Thymus (tissue), 11 donors: ENCODE results near the gene CENPO. TPM values are rescaled to one million over a fixed set of nuclear protein-coding genes. Genes with fewer than 3 reads are reported as not detected.

Source experiments
- DNase-seq, 9 donors: peaks; one replicate each; pipeline ENCODE4 v3.0.0-alpha.2; 2013; ENCODE audit warnings: low spot score in 9 of 9, low read depth in 6 of 9, missing footprints in 1 of 9
- H3K27ac ChIP-seq, 2 donors: one replicate each; pipeline ENCODE4 v1.5.1; 2013; ENCODE audit warnings: control low read depth in 1 of 2, low read depth in 1 of 2, low read length in 1 of 2, mild to moderate bottlenecking in 1 of 2, moderate library complexity in 1 of 2
- H3K27me3 ChIP-seq, 2 donors: one replicate each; pipeline ENCODE4 v1.5.1; 2013; ENCODE audit warnings: low read length in 1 of 2; ENCODE audit not compliant: control insufficient read depth in 2 of 2, insufficient read depth in 1 of 2
- H3K36me3 ChIP-seq, 2 donors: one replicate each; pipeline ENCODE4 v1.5.1; 2013; ENCODE audit warnings: low read length in 1 of 2, mild to moderate bottlenecking in 1 of 2, moderate library complexity in 1 of 2; ENCODE audit not compliant: control insufficient read depth in 2 of 2, insufficient read depth in 2 of 2
- H3K4me1 ChIP-seq, 2 donors: one replicate each; pipeline ENCODE4 v1.5.1; 2013; ENCODE audit warnings: low read length in 2 of 2; ENCODE audit not compliant: control insufficient read depth in 2 of 2, insufficient read depth in 2 of 2
- H3K4me3 ChIP-seq, 2 donors: one replicate each; pipeline ENCODE4 v1.5.1; 2013; ENCODE audit warnings: low read length in 2 of 2, control low read depth in 1 of 2, mild to moderate bottlenecking in 1 of 2
- H3K9me3 ChIP-seq, 2 donors: one replicate each; pipeline ENCODE4 v1.5.1; 2013; ENCODE audit warnings: low read length in 1 of 2, mild to moderate bottlenecking in 1 of 2; ENCODE audit not compliant: control insufficient read depth in 2 of 2, insufficient read depth in 1 of 2
- WGBS: extraction: QIAGEN DNeasy Blood & Tissue Kit; methylation state at CpG from one replicate; pipeline ENCODE4 v1.1.7; 2013; 5-methylcytosine and 5-hydroxymethylcytosine counted together
- polyA plus RNA-seq: library from polyadenylated mRNA; stranded (reverse); fragments of 200-250 nt; gene quantifications from one replicate; pipeline ENCODE4 v1.2.3, GENCODE V29; 2013
- total RNA-seq: library from RNA; stranded (reverse); fragments of 120-200 nt; gene quantifications from one replicate; pipeline ENCODE4 v1.2.4, GENCODE V29; 2013
- donor health status: healthy.

Gene CENPO
- total and polyA plus RNA-seq, 2 donors = 2.5 to 15.1 TPM

- DNase-seq = no peak
- no peak overlapping the region for H3K4me3 ChIP-seq
- no peak overlapping the region for H3K27ac ChIP-seq
- no peaks in the 10 kb centered on the region for H3K9me3 ChIP-seq
- WGBS = 96% methylated on average over 3 of the region's 3 CpGs
- H3K36me3 ChIP-seq = peaks cover 3 to 6% of the 10 kb centered on the region in 2 donors
- no peaks in the 10 kb centered on the region for H3K4me1 ChIP-seq
- no peaks in the 10 kb centered on the region for H3K27me3 ChIP-seq
Measured at GRCh38 chr2:24774373-24774772, 18.9 kb upstream of the CENPO start.

GRCh38 chr2:24779116-24779515 lies 14.1 kb upstream of the CENPO start:
- no peak for DNase-seq
- Histone ChIP-seq H3K9me3 (no peaks in the 10 kb centered on the region), H3K4me1 (no peaks in the 10 kb centered on the region), H3K36me3 (no peaks in the 10 kb centered on the region), H3K27ac (no peak overlapping the region), H3K4me3 (no peak overlapping the region), H3K27me3 (no peaks in the 10 kb centered on the region)
- WGBS = 35% methylated on average over 2 of the region's 2 CpGs

GRCh38 chr2:24783641-24784040 lies 9.6 kb upstream of the CENPO start:
- Histone ChIP-seq H3K27me3 (no peaks in the 10 kb centered on the region), H3K4me3 (no peak overlapping the region), H3K4me1 (no peaks in the 10 kb centered on the region), H3K9me3 (no peaks in the 10 kb centered on the region), H3K36me3 (no peaks in the 10 kb centered on the region), H3K27ac (no peak overlapping the region)
- 97% methylated on average over 3 of the region's 3 CpGs for WGBS
- no peak for DNase-seq

- Histone ChIP-seq H3K4me3 (no peak overlapping the region), H3K4me1 (no peaks in the 10 kb centered on the region), H3K36me3 (peaks cover 0 to 3% of the 10 kb centered on the region in 2 donors), H3K27me3 (no peaks in the 10 kb centered on the region), H3K27ac (no peak overlapping the region), H3K9me3 (no peaks in the 10 kb centered on the region)
- WGBS = 81% methylated on average over 6 of the region's 6 CpGs
- DNase-seq = peak in 1 of 9 donors; percentile 9
Measured at GRCh38 chr2:24785671-24786321, 7.4 kb upstream of the CENPO start.

- Histone ChIP-seq H3K36me3 (peaks cover 0 to 3% of the 10 kb centered on the region in 2 donors), H3K4me1 (peaks cover 2 to 9% of the 10 kb centered on the region in 2 donors), H3K27ac (no peak overlapping the region), H3K9me3 (no peaks in the 10 kb centered on the region), H3K27me3 (no peaks in the 10 kb centered on the region), H3K4me3 (no peak overlapping the region)
- no peak for DNase-seq
- WGBS = 97% methylated on average over 2 of the region's 2 CpGs
Measured at GRCh38 chr2:24787532-24787931, 5.7 kb upstream of the CENPO start.

- 83% methylated on average over 3 of the region's 3 CpGs for WGBS
- Histone ChIP-seq H3K4me1 (peaks cover 5 to 15% of the 10 kb centered on the region in 2 donors), H3K27me3 (no peaks in the 10 kb centered on the region), H3K9me3 (peaks cover 0 to 2% of the 10 kb centered on the region in 2 donors), H3K36me3 (peaks cover 0 to 3% of the 10 kb centered on the region in 2 donors), H3K27ac (no peak overlapping the region), H3K4me3 (no peak overlapping the region)
- DNase-seq = no peak
Measured at GRCh38 chr2:24788816-24789215, 4.4 kb upstream of the CENPO start.

- WGBS = 96% methylated on average over 5 of the region's 5 CpGs
- no peak for DNase-seq
- H3K9me3 ChIP-seq = peaks cover 0 to 2% of the 10 kb centered on the region in 2 donors
- peaks cover 5 to 16% of the 10 kb centered on the region in 2 donors for H3K36me3 ChIP-seq
- peak overlapping the region in 1 of 2 donors; percentile 5 for H3K27ac ChIP-seq
- H3K4me1 ChIP-seq = peaks cover 9 to 19% of the 10 kb centered on the region in 2 donors
- H3K4me3 ChIP-seq = no peak overlapping the region
- H3K27me3 ChIP-seq = no peaks in the 10 kb centered on the region
Measured at GRCh38 chr2:24791452-24791851, 1.8 kb upstream of the CENPO start.

GRCh38 chr2:24792542-24792873 lies 717 bp upstream of the CENPO start:
- peaks cover 9 to 26% of the 10 kb centered on the region in 2 donors for H3K36me3 ChIP-seq
- H3K27me3 ChIP-seq = no peaks in the 10 kb centered on the region
- peak overlapping the region; percentile 76 to 91 for H3K4me3 ChIP-seq
- H3K27ac ChIP-seq = peak overlapping the region; percentile 97 to 99
- H3K9me3 ChIP-seq = peaks cover 0 to 2% of the 10 kb centered on the region in 2 donors
- 7% methylated on average over 6 of the region's 6 CpGs for WGBS
- peak in 1 of 9 donors; percentile 8 for DNase-seq
- peaks cover 9 to 19% of the 10 kb centered on the region in 2 donors for H3K4me1 ChIP-seq

GRCh38 chr2:24793761-24794435 lies 673 bp downstream of the CENPO start:
- Histone ChIP-seq H3K27me3 (no peaks in the 10 kb centered on the region), H3K9me3 (peaks cover 0 to 2% of the 10 kb centered on the region in 2 donors), H3K36me3 (peaks cover 9 to 35% of the 10 kb centered on the region in 2 donors), H3K4me1 (peaks cover 9 to 19% of the 10 kb centered on the region in 2 donors), H3K4me3 (peak overlapping the region; percentile 76 to 91), H3K27ac (peak overlapping the region in 1 of 2 donors; percentile 97)
- peak in 4 of 9 donors; percentile 2 to 26 (median 11) for DNase-seq
- 10% methylated on average over 14 of the region's 14 CpGs for WGBS
